GM21526 (cell line): ENCODE results near the gene RALGAPA2.
"Not testable (repeated sequence)": the region's sequence is repeated elsewhere in the genome, so short reads cannot be mapped to it uniquely, and the experiment has no call there.

Experiments
- ATAC-seq: cut with Tn5 transposase; IDR thresholded peaks from one replicate; pipeline ENCODE4 v1.9.1; 2021; ENCODE audit warnings: moderate library complexity; ENCODE audit not compliant: unreplicated experiment, low FRiP score

The RALGAPA2 gene

GRCh38 chr20:20362774-20363433 lies 349.5 kb downstream of the RALGAPA2 start:
- ATAC-seq: no peak

- ATAC-seq: peak; percentile 71
Measured at GRCh38 chr20:20360464-20360863, 352.0 kb downstream of the RALGAPA2 start.

GRCh38 chr20:20359628-20360027 lies 352.8 kb downstream of the RALGAPA2 start:
- no peak for ATAC-seq

GRCh38 chr20:20358801-20359200 lies 353.6 kb downstream of the RALGAPA2 start:
- ATAC-seq: no peak

GRCh38 chr20:20355503-20355902 lies 356.9 kb downstream of the RALGAPA2 start:
- not testable (repeated sequence) for ATAC-seq

- no peak for ATAC-seq
Measured at GRCh38 chr20:20353576-20353975, 358.9 kb downstream of the RALGAPA2 start.

- no peak for ATAC-seq
Measured at GRCh38 chr20:20344476-20344875, 368.0 kb downstream of the RALGAPA2 start.

GRCh38 chr20:20343932-20344331 lies 368.5 kb downstream of the RALGAPA2 start:
- ATAC-seq: no peak
